DOHH2 (cell line): ENCODE measurements around the gene COL4A2.

ENCODE experiments used
- H3F3A ChIP-seq: fragments of 200-600 bp; sonication (generic), shearing (Covaris generic); 2 replicates; pipeline ENCODE4 v1.6.0; 2016; ENCODE audit warnings: antibody characterized with exemption, mild to moderate bottlenecking; ENCODE audit not compliant: control insufficient read depth, insufficient read depth
- H3K27ac ChIP-seq: fragments of 200-600 bp; sonication (generic); 2 replicates; pipeline ENCODE4 v1.5.1; 2014; ENCODE audit warnings: low read depth, mild to moderate bottlenecking, low read length, moderate library complexity
- H3K27me3 ChIP-seq: fragments of 200-600 bp; sonication (generic); 2 replicates; pipeline ENCODE4 v1.6.1; 2014; ENCODE audit warnings: mild to moderate bottlenecking, low read length, mixed read lengths; ENCODE audit not compliant: control insufficient read depth
- H3K36me3 ChIP-seq: fragments of 200-600 bp; sonication (generic); 2 replicates; pipeline ENCODE4 v1.6.1; 2014; ENCODE audit warnings: mild to moderate bottlenecking, low read length, moderate library complexity, mixed read lengths; ENCODE audit not compliant: control insufficient read depth
- H3K4me1 ChIP-seq: fragments of 200-600 bp; sonication (generic); 2 replicates; pipeline ENCODE4 v1.6.1; 2014; ENCODE audit warnings: mild to moderate bottlenecking, low read length, mixed read lengths; ENCODE audit not compliant: control insufficient read depth
- H3K4me2 ChIP-seq: fragments of 200-600 bp; sonication (generic); 2 replicates; pipeline ENCODE4 v1.6.0; 2014; ENCODE audit warnings: mild to moderate bottlenecking, low read length, moderate library complexity
- H3K4me3 ChIP-seq: fragments of 200-600 bp; sonication (generic); 2 replicates; pipeline ENCODE4 v1.5.1; 2014; ENCODE audit warnings: mild to moderate bottlenecking, low read length, mixed read lengths
- H3K79me2 ChIP-seq: fragments of 200-600 bp; sonication (generic); 2 replicates; pipeline ENCODE4 v1.6.1; 2014; ENCODE audit warnings: mild to moderate bottlenecking, low read length, mixed read lengths; ENCODE audit not compliant: control insufficient read depth
- H3K9me2 ChIP-seq: fragments of 200-600 bp; sonication (generic); replicated peaks from 2 replicates; pipeline ENCODE4 v1.6.1; 2014; ENCODE audit warnings: mild to moderate bottlenecking, low read length, mixed read lengths; ENCODE audit not compliant: control insufficient read depth
- H3K9me3 ChIP-seq: fragments of 200-600 bp; sonication (generic); 2 replicates; pipeline ENCODE4 v1.6.1; 2014; ENCODE audit warnings: antibody characterized with exemption, low read length, mixed read lengths; ENCODE audit not compliant: control insufficient read depth, insufficient read depth
- H4K20me1 ChIP-seq: fragments of 200-600 bp; sonication (generic); 2 replicates; pipeline ENCODE4 v1.6.0; 2014; ENCODE audit warnings: low read depth, mild to moderate bottlenecking, antibody characterized with exemption, low read length, moderate library complexity; ENCODE audit not compliant: control insufficient read depth, insufficient read depth
- EZH2phosphoT487 ChIP-seq: fragments of 200-600 bp; sonication (generic); IDR thresholded peaks from 2 replicates; pipeline ENCODE4 v1.6.1; 2017; ENCODE audit warnings: borderline replicate concordance, mild to moderate bottlenecking, antibody characterized with exemption, low read length, moderate library complexity, mixed read lengths
- TF ChIP-seq, protein P1 (sequence below): fragments of 200-600 bp; sonication (generic); IDR thresholded peaks from one replicate; pipeline ENCODE4 v1.5.1; 2014; ENCODE audit warnings: antibody characterized with exemption, mild to moderate bottlenecking, low read depth, low read length; ENCODE audit not compliant: poor library complexity, severe bottlenecking

The COL4A2 gene

DNA sequence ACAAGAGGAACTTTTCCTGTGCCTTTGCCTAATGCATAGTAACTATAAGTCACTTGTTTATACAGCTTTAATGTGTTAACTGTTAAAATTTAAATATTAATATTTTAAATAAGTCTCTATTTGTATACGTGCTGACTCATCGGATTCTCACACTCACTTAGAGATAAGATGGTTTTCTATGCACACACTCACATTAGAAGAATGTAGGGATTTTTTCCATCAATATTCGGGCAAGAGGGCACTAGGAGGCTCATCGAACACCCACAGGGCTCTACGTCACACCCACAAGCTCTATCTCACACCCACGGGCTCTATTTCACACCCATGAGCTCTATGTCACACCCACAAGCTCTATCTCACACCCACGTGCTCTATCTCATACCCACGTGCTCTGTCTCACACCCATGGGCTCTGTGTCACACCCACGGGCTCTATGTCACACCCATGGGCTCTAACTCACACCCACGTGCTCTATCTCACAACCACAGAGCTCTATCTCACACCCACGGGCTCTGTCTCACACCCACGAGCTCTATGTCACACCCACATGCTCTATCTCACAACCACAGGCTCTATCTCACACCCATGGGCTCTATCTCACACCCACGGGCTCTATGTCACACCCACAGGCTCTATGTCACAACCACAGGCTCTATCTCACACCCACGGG, 73.4 kb downstream of the COL4A2 start:
- H3K4me2 ChIP-seq = no peak overlapping the region
- no peak for TF ChIP-seq EZH2phosphoT487
- TF ChIP-seq, protein P1, sequence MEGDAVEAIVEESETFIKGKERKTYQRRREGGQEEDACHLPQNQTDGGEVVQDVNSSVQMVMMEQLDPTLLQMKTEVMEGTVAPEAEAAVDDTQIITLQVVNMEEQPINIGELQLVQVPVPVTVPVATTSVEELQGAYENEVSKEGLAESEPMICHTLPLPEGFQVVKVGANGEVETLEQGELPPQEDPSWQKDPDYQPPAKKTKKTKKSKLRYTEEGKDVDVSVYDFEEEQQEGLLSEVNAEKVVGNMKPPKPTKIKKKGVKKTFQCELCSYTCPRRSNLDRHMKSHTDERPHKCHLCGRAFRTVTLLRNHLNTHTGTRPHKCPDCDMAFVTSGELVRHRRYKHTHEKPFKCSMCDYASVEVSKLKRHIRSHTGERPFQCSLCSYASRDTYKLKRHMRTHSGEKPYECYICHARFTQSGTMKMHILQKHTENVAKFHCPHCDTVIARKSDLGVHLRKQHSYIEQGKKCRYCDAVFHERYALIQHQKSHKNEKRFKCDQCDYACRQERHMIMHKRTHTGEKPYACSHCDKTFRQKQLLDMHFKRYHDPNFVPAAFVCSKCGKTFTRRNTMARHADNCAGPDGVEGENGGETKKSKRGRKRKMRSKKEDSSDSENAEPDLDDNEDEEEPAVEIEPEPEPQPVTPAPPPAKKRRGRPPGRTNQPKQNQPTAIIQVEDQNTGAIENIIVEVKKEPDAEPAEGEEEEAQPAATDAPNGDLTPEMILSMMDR = no peak

DNA sequence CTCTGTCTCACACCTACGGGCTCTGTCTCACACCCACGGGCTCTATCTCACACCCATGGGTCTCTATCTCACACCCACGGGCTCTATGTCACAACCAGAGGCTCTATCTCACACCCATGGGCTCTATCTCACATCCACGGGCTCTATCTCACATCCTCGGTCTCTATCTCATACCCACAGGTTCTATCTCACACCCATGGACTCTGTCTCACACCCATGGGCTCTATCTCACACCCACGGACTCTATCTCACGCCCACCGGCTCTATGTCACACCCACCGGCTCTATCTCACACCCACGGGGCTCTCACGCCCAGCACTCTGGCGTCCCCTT, 73.9 kb downstream of the COL4A2 start:
- no peak for TF ChIP-seq EZH2phosphoT487
- TF ChIP-seq, protein P1 = no peak
- peaks cover 9% of the 10 kb centered on the region; the same call in 1 of the 2 replicates for H3K9me3 ChIP-seq
- no peak overlapping the region for H3K27ac ChIP-seq
- H3K9me2 ChIP-seq = no peaks in the 10 kb centered on the region
- no peaks in the 10 kb centered on the region for H3K36me3 ChIP-seq
- H4K20me1 ChIP-seq = no peaks in the 10 kb centered on the region
- H3K4me3 ChIP-seq = no peak overlapping the region
- H3K27me3 ChIP-seq = no peaks in the 10 kb centered on the region
- H3K4me1 ChIP-seq = no peaks in the 10 kb centered on the region
- H3K4me2 ChIP-seq = no peak overlapping the region
- no peaks in the 10 kb centered on the region for H3K79me2 ChIP-seq
- peaks cover 3% of the 10 kb centered on the region; the same call in 1 of the 2 replicates for H3F3A ChIP-seq

More for the DNA sequence above, 73.4 kb downstream of the COL4A2 start:
- Histone ChIP-seq H3K27me3 (no peaks in the 10 kb centered on the region), H3K9me2 (no peaks in the 10 kb centered on the region), H3K9me3 (peaks cover 4% of the 10 kb centered on the region; the same call in 1 of the 2 replicates), H3K36me3 (no peaks in the 10 kb centered on the region), H3K4me1 (no peaks in the 10 kb centered on the region), H4K20me1 (no peaks in the 10 kb centered on the region), H3F3A (no peaks in the 10 kb centered on the region), H3K27ac (no peak overlapping the region), H3K4me3 (no peak overlapping the region), H3K79me2 (no peaks in the 10 kb centered on the region)

DNA sequence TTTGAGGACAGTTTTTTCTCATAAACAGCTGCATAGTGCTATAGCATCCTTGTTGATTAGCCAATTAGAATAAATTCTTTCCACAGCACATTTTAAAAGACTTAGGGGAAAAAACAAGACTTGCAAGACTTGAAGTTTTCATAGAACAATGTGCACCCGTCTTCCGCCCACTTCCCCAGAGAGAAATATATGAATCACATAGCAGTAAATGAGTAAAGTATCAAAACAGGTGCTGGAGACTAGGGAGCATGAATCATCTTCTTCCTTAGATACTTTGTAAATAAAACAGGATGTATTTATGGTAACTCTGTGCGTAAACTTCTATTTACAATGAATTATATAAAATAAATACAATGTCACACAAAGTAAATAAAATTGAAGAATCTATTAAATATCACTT, 75.1 kb downstream of the COL4A2 start:
- Histone ChIP-seq H3K79me2 (no peaks in the 10 kb centered on the region), H3F3A (peaks cover 9% of the 10 kb centered on the region), H3K27me3 (no peaks in the 10 kb centered on the region), H3K27ac (no peak overlapping the region), H3K4me3 (no peak overlapping the region), H3K4me1 (peaks cover 2% of the 10 kb centered on the region), H3K4me2 (no peak overlapping the region), H3K9me2 (no peaks in the 10 kb centered on the region), H3K36me3 (no peaks in the 10 kb centered on the region), H3K9me3 (peaks cover 12% of the 10 kb centered on the region; the same call in 1 of the 2 replicates), H4K20me1 (no peaks in the 10 kb centered on the region)
- TF ChIP-seq EZH2phosphoT487 = no peak
- TF ChIP-seq, protein P1 = no peak
